HCT116 (cell line): ENCODE data around the gene CD1E. TPM values are rescaled to one million over a fixed set of nuclear protein-coding genes. Genes with fewer than 3 reads are reported as not detected.

Source experiments
- ATAC-seq: fragments of 200-7000 bp; cut with Tn5 transposase; 2 replicates; pipeline ENCODE4 v1.9.1; 2020; ENCODE audit warnings: mild to moderate bottlenecking, moderate library complexity
- BruUV-seq: library from RNA; stranded (reverse); fragments of 400-500 nt; replicated peaks from 2 replicates; lab custom pipeline; 2021; lab: Mats Ljungman, UMichigan
- CTCF ChIA-PET: fragments of 300-600 bp; sonication (Branson Sonifier 250); formaldehyde crosslinking; loops from one replicate; lab custom pipeline; 2021; ENCODE audit warnings: antibody characterized with exemption; lab: Charles Lee
- POLR2A ChIA-PET: fragments of 300-600, 350-600 bp; sonication (Branson Sonifier 250); formaldehyde crosslinking; loops from one replicate; lab custom pipeline; 2021; ENCODE audit warnings: antibody characterized with exemption; lab: Charles Lee
- RAD21 ChIA-PET, 2 experiments: fragments of 300-600 bp; sonication (Branson Sonifier 250); formaldehyde crosslinking; loops; one replicate each; lab custom pipeline; 2023; ENCODE audit warnings: low total read pairs in 2 of 2; ENCODE audit not compliant: uncharacterized antibody in 2 of 2, unreplicated experiment in 2 of 2, low non-redundant PET in 1 of 2; lab: Charles Lee
- DNase-seq: peaks from one replicate; pipeline ENCODE4 v3.0.0-alpha.2; 2010; ENCODE audit warnings: low read depth, low spot score
- H2AFZ ChIP-seq: fragments of 200-600 bp; shearing (Covaris generic), sonication (generic); 2 replicates; pipeline ENCODE4 v1.6.1; 2017; ENCODE audit warnings: low read depth, mixed run types, mixed read lengths, antibody characterized with exemption, low read length; ENCODE audit not compliant: poor library complexity, severe bottlenecking
- H3K27ac ChIP-seq: 2 replicates; pipeline ENCODE4 v1.5.1; 2012; ENCODE audit warnings: low read depth, low read length
- H3K27me3 ChIP-seq: fragments of 200-600 bp; sonication (generic); 2 replicates; pipeline ENCODE4 v1.6.1; 2016; ENCODE audit warnings: mixed run types, low read length, mixed read lengths; ENCODE audit not compliant: insufficient read depth
- H3K36me3 ChIP-seq, 2 experiments: fragments of 200-500 bp in 1 of 2; fragments of 200-600 bp in 1 of 2; sonication (Bioruptor generic) in 1 of 2; sonication (generic) in 1 of 2; 2 replicates each; pipeline versions ENCODE4 v1.5.1 to v1.6.1; 2014 to 2016; ENCODE audit warnings: low read length in 2 of 2, inconsistent platforms in 1 of 2, mixed read lengths in 1 of 2, mixed run types in 1 of 2; ENCODE audit not compliant: insufficient read depth in 2 of 2, control insufficient read depth in 1 of 2
- H3K4me1 ChIP-seq, 2 experiments: fragments of 200-600 bp in 1 of 2; sonication (generic) in 1 of 2; 2 replicates each; pipeline versions ENCODE4 v1.5.1 to v1.6.1; 2012 to 2017; ENCODE audit warnings: low read length in 2 of 2, inconsistent platforms in 1 of 2, mild to moderate bottlenecking in 1 of 2, mixed read lengths in 1 of 2, mixed run types in 1 of 2, moderate library complexity in 1 of 2; ENCODE audit not compliant: insufficient read depth in 2 of 2, control insufficient read depth in 1 of 2
- H3K4me2 ChIP-seq: fragments of 200-600 bp; sonication (generic); 2 replicates; pipeline ENCODE4 v1.6.1; 2017; ENCODE audit warnings: mixed run types, low read length, mixed read lengths
- H3K4me3 ChIP-seq, 2 experiments: fragments of 200-600 bp in 1 of 2; sonication (generic) in 1 of 2; replicated peaks in 1 of 2; 2 replicates each; pipeline ENCODE4 v1.5.1; 2011 to 2016; ENCODE audit warnings: low read length in 2 of 2, control low read depth in 1 of 2, low read depth in 1 of 2, mild to moderate bottlenecking in 1 of 2, mixed read lengths in 1 of 2, mixed run types in 1 of 2
- H3K79me2 ChIP-seq: fragments of 200-600 bp; sonication (generic); 2 replicates; pipeline ENCODE4 v1.6.1; 2017; ENCODE audit warnings: mild to moderate bottlenecking, mixed run types, low read length, moderate library complexity, mixed read lengths; ENCODE audit not compliant: insufficient read depth
- H3K9ac ChIP-seq: fragments of 200-600 bp; sonication (generic); 2 replicates; pipeline ENCODE4 v1.6.1; 2016; ENCODE audit warnings: low read length, mixed read lengths
- H3K9me2 ChIP-seq: fragments of 200-600 bp; sonication (generic), shearing (Covaris generic); 2 replicates; pipeline ENCODE4 v1.6.1; 2017; ENCODE audit warnings: mixed run types, mild to moderate bottlenecking, moderate library complexity; ENCODE audit not compliant: insufficient read depth
- H3K9me3 ChIP-seq, 2 experiments: fragments of 200-500 bp in 1 of 2; fragments of 200-600 bp in 1 of 2; sonication (Bioruptor generic) in 1 of 2; sonication (generic) in 1 of 2; 2 replicates each; pipeline ENCODE4 v1.6.1; 2014 to 2017; ENCODE audit warnings: low read length in 2 of 2, mixed read lengths in 2 of 2, inconsistent platforms in 1 of 2, low read depth in 1 of 2, mild to moderate bottlenecking in 1 of 2, mixed run types in 1 of 2, moderate library complexity in 1 of 2; ENCODE audit not compliant: control insufficient read depth in 1 of 2, insufficient read depth in 1 of 2
- H4K20me1 ChIP-seq: fragments of 200-600 bp; sonication (generic), shearing (Covaris generic); 2 replicates; pipeline ENCODE4 v1.6.1; 2017; ENCODE audit warnings: mixed run types, mild to moderate bottlenecking, moderate library complexity; ENCODE audit not compliant: insufficient read depth
- CBX3 ChIP-seq: IDR thresholded peaks from 2 replicates; pipeline ENCODE4 v1.6.1; 2012; ENCODE audit warnings: low read depth
- EGR1 ChIP-seq: IDR thresholded peaks from 2 replicates; pipeline ENCODE4 v1.6.1; 2012; ENCODE audit warnings: low read depth
- EZH2 ChIP-seq: fragments of 200-600 bp; sonication (generic); IDR thresholded peaks from 2 replicates; pipeline ENCODE4 v1.6.1; 2017; ENCODE audit warnings: antibody characterized with exemption, mixed run types
- EZH2phosphoT487 ChIP-seq: fragments of 200-600 bp; IDR thresholded peaks from 2 replicates; pipeline ENCODE4 v1.6.1; 2018; ENCODE audit warnings: antibody characterized with exemption, borderline replicate concordance
- JUND ChIP-seq: IDR thresholded peaks from 2 replicates; pipeline ENCODE4 v1.6.1; 2012
- MAX ChIP-seq: IDR thresholded peaks from 2 replicates; pipeline ENCODE4 v1.6.1; 2012
- POLR2A ChIP-seq: IDR thresholded peaks from 2 replicates; pipeline ENCODE4 v1.7.0; 2011; ENCODE audit warnings: borderline replicate concordance; ENCODE audit not compliant: insufficient read depth, insufficient read length; ENCODE audit errors: extremely low read depth
- RAD21 ChIP-seq: IDR thresholded peaks from 2 replicates; pipeline ENCODE4 v1.6.1; 2012; ENCODE audit warnings: low read depth, mild to moderate bottlenecking
- REST ChIP-seq: IDR thresholded peaks from 2 replicates; pipeline ENCODE4 v1.6.1; 2012; ENCODE audit warnings: low read depth
- SP1 ChIP-seq: IDR thresholded peaks from 2 replicates; pipeline ENCODE4 v1.6.1; 2012; ENCODE audit warnings: low read depth
- SRF ChIP-seq: IDR thresholded peaks from 2 replicates; pipeline ENCODE4 v1.6.1; 2012; ENCODE audit warnings: low read depth
- TCF7L2 ChIP-seq: IDR thresholded peaks from 2 replicates; pipeline ENCODE4 v1.7.0; 2011; ENCODE audit warnings: borderline replicate concordance, inconsistent platforms; ENCODE audit not compliant: insufficient read depth, insufficient read length; ENCODE audit errors: extremely low read depth
- YY1 ChIP-seq: IDR thresholded peaks from 2 replicates; pipeline ENCODE4 v1.6.1; 2011; ENCODE audit warnings: low read length, low read depth, moderate library complexity, mild to moderate bottlenecking; ENCODE audit not compliant: insufficient replicate concordance; ENCODE audit errors: extremely low read depth
- ZFX ChIP-seq: fragments of 450-650 bp; IDR thresholded peaks from 2 replicates; pipeline ENCODE4 v1.6.1; 2017
- ZNF274 ChIP-seq: fragments of 200-500 bp; sonication (Bioruptor generic); IDR thresholded peaks from 2 replicates; pipeline ENCODE4 v1.6.1; 2014; ENCODE audit warnings: mild to moderate bottlenecking, low read depth, low read length, inconsistent platforms
- intact Hi-C: fragments of 100-400 bp; cut with micrococcal nuclease; formaldehyde crosslinking; loops from 2 replicates; pipeline ENCODE4 v1.10.0; 2022
- total RNA-seq: library from RNA; stranded (reverse); gene quantifications from one replicate; pipeline ENCODE4 v1.2.1, GENCODE V29; 2021; ENCODE audit not compliant: unreplicated experiment
- TF ChIP-seq, protein P1 (sequence below): IDR thresholded peaks from 2 replicates; pipeline ENCODE4 v1.6.1; 2011; ENCODE audit warnings: mild to moderate bottlenecking, low read length, moderate library complexity; ENCODE audit not compliant: insufficient replicate concordance; ENCODE audit errors: extremely low read depth
- TF ChIP-seq, protein P2 (sequence below): IDR thresholded peaks from 2 replicates; pipeline ENCODE4 v1.6.1; 2012

The CD1E gene
- total RNA-seq, 1 experiment from 2014 or later: not detected

GRCh38 chr1:158407092-158407491 is 53.4 kb downstream of the CD1E start:
- ChIA-PET RAD21 (no interaction called here), POLR2A (no interaction called here), CTCF (no interaction called here)
- intact Hi-C loops: no loop called here
- H4K20me1 ChIP-seq: no peaks in the 10 kb centered on the region
- no peak overlapping the region for H3K4me3 ChIP-seq
- no peak overlapping the region for H3K9ac ChIP-seq
- H3K79me2 ChIP-seq: no peaks in the 10 kb centered on the region
- no peaks in the 10 kb centered on the region for H3K4me1 ChIP-seq
- H3K9me3 ChIP-seq: no peaks in the 10 kb centered on the region
- H2AFZ ChIP-seq: no peak overlapping the region
- no peak overlapping the region for H3K4me2 ChIP-seq
- BruUV-seq: no TSS peak
- H3K27ac ChIP-seq: no peak overlapping the region
- TF ChIP-seq, protein P1, sequence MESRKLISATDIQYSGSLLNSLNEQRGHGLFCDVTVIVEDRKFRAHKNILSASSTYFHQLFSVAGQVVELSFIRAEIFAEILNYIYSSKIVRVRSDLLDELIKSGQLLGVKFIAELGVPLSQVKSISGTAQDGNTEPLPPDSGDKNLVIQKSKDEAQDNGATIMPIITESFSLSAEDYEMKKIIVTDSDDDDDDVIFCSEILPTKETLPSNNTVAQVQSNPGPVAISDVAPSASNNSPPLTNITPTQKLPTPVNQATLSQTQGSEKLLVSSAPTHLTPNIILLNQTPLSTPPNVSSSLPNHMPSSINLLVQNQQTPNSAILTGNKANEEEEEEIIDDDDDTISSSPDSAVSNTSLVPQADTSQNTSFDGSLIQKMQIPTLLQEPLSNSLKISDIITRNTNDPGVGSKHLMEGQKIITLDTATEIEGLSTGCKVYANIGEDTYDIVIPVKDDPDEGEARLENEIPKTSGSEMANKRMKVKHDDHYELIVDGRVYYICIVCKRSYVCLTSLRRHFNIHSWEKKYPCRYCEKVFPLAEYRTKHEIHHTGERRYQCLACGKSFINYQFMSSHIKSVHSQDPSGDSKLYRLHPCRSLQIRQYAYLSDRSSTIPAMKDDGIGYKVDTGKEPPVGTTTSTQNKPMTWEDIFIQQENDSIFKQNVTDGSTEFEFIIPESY: no peak
- no peak for TF ChIP-seq EZH2
- TF ChIP-seq ZFX: no peak
- no peak for TF ChIP-seq REST
- TF ChIP-seq ZNF274: no peak
- no peak for TF ChIP-seq MAX
- TF ChIP-seq RAD21: no peak
- no peak for TF ChIP-seq SP1
- TF ChIP-seq CBX3: no peak
- TF ChIP-seq EGR1: no peak
- TF ChIP-seq, protein P2, sequence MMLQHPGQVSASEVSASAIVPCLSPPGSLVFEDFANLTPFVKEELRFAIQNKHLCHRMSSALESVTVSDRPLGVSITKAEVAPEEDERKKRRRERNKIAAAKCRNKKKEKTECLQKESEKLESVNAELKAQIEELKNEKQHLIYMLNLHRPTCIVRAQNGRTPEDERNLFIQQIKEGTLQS: no peak
- TF ChIP-seq TCF7L2: no peak
- no peak for TF ChIP-seq EZH2phosphoT487
- no peak for TF ChIP-seq YY1
- TF ChIP-seq POLR2A: no peak
- TF ChIP-seq JUND: no peak
- TF ChIP-seq SRF: no peak
- H3K9me2 ChIP-seq: no peaks in the 10 kb centered on the region
- no peak for ATAC-seq
- DNase-seq: no peak
- H3K27me3 ChIP-seq: no peaks in the 10 kb centered on the region
- no peaks in the 10 kb centered on the region for H3K36me3 ChIP-seq
